ENCODE results near the gene CADM2.

DNA sequence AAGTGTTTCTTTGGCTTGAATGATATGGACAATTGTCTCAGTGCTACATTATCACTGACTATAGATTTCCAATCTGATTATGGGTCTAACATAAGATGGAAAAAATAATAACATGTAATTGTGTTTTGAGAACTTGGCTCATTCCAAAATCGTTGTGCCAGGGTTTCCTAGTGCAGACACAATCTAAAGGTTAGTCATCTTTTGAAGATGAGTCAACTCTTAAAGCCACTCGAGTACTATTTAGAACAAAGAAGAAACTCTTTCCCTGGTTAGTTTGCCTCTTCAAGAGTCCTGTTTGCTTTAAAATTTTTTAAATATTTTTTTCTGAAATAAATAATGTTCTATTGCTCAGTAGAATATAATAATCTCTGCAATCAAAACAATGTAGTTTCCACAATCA, 301.0 kb downstream of the CADM2 start:
- no peak for TF ChIP-seq POLR2A (IDR thresholded peaks at IDR 0.05)
- TF ChIP-seq, protein P1, sequence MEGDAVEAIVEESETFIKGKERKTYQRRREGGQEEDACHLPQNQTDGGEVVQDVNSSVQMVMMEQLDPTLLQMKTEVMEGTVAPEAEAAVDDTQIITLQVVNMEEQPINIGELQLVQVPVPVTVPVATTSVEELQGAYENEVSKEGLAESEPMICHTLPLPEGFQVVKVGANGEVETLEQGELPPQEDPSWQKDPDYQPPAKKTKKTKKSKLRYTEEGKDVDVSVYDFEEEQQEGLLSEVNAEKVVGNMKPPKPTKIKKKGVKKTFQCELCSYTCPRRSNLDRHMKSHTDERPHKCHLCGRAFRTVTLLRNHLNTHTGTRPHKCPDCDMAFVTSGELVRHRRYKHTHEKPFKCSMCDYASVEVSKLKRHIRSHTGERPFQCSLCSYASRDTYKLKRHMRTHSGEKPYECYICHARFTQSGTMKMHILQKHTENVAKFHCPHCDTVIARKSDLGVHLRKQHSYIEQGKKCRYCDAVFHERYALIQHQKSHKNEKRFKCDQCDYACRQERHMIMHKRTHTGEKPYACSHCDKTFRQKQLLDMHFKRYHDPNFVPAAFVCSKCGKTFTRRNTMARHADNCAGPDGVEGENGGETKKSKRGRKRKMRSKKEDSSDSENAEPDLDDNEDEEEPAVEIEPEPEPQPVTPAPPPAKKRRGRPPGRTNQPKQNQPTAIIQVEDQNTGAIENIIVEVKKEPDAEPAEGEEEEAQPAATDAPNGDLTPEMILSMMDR (IDR thresholded peaks at IDR 0.05), result no peak
